AG09319 (cell line): ENCODE data around the gene SMIM21.

Experiments used
- DNase-seq: peaks from one replicate; pipeline ENCODE4 v3.0.0-alpha.2; 2010; ENCODE audit warnings: low read depth; ENCODE audit errors: extremely low read depth
- CTCF ChIP-seq: IDR thresholded peaks from 2 replicates; pipeline ENCODE4 v1.5.1; 2011; ENCODE audit warnings: low read depth, mild to moderate bottlenecking, inconsistent platforms, low read length, moderate library complexity

Gene SMIM21

DNA sequence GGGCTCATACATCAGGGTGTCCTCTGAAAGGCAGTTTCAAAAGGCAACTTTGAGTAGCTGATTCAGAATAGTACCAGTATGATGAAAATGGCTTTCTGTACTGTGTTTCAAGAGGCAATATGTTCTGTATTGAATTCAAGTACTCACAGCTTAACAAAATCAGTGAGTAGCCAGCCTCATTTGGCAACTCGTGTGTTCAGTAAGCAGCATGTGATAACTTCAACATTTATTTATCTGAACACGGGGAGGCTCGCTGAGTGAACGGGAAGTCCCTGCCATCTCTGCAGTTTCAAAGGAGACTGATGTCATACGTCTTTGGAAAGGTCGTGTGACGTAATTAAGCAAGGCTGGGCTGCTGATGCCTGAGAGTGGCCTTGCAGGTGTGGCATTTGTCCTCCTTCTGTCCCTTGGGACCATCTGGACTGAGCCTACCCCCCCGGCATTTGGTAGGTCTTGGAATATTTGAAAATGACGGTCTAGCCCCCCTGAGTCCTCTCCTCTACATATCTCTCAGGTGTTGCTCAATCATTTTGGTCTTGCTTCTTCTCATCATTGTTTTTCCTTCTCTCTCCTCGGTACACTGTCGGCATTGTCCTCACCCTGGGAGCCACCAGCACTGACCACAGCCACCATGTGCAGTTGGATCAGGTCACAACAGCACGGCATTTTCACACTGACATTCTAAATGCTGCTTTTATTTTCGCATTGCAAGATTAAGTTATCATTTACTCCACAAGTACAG is 62.8 kb downstream of the SMIM21 start:
- TF ChIP-seq CTCF: no peak
- no peak for DNase-seq

GRCh38 chr18:75363446-75364225 is 63.9 kb downstream of the SMIM21 start:
- DNase-seq: no peak
- TF ChIP-seq CTCF: no peak

DNA sequence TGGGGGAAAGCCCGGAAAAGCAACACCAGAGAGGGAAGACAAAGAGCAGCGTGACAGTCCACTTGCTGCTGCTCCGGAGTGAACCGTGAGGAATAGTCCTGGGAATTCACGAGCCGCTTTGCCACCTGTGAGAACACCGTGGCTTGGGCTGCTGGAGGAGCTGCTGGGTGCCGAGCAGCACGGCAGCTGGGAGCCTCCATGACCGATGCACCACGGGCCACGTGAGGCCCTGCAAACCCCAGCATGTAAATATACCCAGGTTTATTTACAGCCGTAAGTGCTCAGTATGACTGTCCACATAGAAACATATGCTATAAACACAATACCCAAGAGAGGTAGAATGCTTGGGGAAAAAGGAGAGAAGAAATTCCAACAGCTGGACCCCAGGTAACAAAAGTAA is 65.1 kb downstream of the SMIM21 start:
- TF ChIP-seq CTCF: no peak
- no peak for DNase-seq

DNA sequence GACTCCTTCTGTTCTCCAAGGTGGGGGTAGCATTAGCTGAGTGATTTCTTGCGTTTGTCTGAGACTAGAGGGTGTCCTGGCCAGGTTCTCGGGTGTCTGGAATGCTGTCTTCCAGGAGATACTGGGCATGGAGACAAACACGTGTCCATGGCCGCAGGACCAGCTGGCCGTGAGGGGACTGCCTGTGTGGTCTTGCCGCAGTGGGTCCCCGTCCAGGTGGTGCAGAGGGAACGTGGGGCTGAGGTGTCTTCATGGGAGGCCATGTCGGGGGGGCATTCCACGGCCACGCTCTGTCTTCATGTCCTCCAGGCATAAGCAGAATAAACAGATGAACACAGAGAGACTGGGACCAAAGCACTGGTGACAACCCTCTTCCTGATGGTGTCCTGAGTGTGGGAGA is 66.6 kb downstream of the SMIM21 start:
- TF ChIP-seq CTCF: no peak
- no peak for DNase-seq

DNA sequence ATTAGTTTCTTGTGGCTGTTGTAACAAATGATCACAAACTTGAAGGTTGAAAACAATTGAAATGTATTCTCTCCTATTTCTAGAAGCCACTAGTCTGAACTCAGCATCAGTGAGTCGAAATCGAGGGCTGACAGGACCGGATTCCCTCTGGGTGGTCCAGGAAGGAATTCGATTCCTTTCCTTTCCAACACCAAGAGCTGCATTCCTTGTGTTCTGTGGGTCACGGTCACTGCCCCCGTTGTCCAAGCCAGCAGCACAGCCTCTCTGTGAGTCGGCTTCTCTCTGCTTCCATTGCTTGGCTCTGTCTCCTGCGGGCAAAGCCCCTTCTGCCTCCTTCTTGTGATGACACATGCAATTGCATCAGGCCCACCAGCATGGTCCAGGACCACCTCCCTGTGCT is 67.3 kb downstream of the SMIM21 start:
- no peak for TF ChIP-seq CTCF
- DNase-seq: no peak
